ENCODE measurements around the gene PDCD6IP.
"Not testable (repeated sequence)": the region's sequence is repeated elsewhere in the genome, so short reads cannot be mapped to it uniquely, and the experiment has no call there.

- TF ChIP-seq, protein P1, sequence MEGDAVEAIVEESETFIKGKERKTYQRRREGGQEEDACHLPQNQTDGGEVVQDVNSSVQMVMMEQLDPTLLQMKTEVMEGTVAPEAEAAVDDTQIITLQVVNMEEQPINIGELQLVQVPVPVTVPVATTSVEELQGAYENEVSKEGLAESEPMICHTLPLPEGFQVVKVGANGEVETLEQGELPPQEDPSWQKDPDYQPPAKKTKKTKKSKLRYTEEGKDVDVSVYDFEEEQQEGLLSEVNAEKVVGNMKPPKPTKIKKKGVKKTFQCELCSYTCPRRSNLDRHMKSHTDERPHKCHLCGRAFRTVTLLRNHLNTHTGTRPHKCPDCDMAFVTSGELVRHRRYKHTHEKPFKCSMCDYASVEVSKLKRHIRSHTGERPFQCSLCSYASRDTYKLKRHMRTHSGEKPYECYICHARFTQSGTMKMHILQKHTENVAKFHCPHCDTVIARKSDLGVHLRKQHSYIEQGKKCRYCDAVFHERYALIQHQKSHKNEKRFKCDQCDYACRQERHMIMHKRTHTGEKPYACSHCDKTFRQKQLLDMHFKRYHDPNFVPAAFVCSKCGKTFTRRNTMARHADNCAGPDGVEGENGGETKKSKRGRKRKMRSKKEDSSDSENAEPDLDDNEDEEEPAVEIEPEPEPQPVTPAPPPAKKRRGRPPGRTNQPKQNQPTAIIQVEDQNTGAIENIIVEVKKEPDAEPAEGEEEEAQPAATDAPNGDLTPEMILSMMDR (IDR thresholded peaks at IDR 0.05): not testable (repeated sequence)
- not testable (repeated sequence) for TF ChIP-seq POLR2A (IDR thresholded peaks at IDR 0.05)
These were observed 59.3 kb downstream of the PDCD6IP start for GRCh38 chr3:33857701-33858100.

All from testis (tissue), 2 donors.